Panc1 (cell line): Measurements from ENCODE around the gene UGGT2.

ENCODE experiments used
- CTCF ChIP-seq: fragments of 450-650 bp; IDR thresholded peaks from 2 replicates; pipeline ENCODE4 v1.5.1; 2017; ENCODE audit warnings: mild to moderate bottlenecking
- SIN3A ChIP-seq: IDR thresholded peaks from 2 replicates; pipeline ENCODE4 v1.6.1; 2012; ENCODE audit warnings: low read depth, mild to moderate bottlenecking, low read length, moderate library complexity, borderline replicate concordance; ENCODE audit not compliant: insufficient read depth

GRCh38 chr13:96018135-96018534, 35.1 kb downstream of the UGGT2 start:
- TF ChIP-seq CTCF (no peak), SIN3A (no peak)
